GM11168 (cell line): ENCODE data around the gene PSENEN.

ENCODE experiments used
- in situ Hi-C: fragments of 300-500 bp; cut with MboI; formaldehyde crosslinking; loops from one replicate; pipeline ENCODE4 v1.12.0; 2022; ENCODE audit warnings: low sequenced_read_pairs; ENCODE audit not compliant: unreplicated experiment

PSENEN gene

DNA sequence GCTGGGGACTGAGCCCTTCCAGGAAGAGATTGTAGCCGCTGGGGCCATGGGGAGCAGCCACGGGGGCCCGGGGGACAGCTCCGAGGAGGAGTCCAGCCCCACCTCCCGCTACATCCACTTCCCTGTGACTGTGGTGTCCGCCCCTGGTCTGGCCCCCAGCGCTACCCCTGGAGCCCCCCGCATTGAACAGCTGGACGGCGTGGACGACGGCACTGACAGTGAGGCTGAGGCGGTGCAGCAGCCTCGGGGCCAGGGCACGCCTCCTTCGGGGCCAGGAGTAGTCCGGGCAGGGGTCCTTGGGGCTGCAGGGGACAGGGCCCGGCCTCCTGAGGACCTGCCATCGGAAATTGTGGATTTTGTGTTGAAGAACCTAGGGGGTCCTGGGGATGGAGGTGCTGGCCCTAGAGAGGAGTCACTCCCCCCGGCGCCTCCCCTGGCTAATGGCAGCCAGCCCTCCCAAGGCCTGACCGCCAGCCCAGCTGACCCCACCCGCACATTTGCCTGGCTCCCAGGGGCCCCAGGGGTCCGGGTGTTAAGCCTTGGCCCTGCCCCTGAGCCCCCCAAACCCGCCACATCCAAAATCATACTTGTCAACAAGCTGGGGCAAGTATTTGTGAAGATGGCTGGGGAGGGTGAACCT lies 12.8 kb upstream of the PSENEN start:
- in situ Hi-C loops, result no loop called here

DNA sequence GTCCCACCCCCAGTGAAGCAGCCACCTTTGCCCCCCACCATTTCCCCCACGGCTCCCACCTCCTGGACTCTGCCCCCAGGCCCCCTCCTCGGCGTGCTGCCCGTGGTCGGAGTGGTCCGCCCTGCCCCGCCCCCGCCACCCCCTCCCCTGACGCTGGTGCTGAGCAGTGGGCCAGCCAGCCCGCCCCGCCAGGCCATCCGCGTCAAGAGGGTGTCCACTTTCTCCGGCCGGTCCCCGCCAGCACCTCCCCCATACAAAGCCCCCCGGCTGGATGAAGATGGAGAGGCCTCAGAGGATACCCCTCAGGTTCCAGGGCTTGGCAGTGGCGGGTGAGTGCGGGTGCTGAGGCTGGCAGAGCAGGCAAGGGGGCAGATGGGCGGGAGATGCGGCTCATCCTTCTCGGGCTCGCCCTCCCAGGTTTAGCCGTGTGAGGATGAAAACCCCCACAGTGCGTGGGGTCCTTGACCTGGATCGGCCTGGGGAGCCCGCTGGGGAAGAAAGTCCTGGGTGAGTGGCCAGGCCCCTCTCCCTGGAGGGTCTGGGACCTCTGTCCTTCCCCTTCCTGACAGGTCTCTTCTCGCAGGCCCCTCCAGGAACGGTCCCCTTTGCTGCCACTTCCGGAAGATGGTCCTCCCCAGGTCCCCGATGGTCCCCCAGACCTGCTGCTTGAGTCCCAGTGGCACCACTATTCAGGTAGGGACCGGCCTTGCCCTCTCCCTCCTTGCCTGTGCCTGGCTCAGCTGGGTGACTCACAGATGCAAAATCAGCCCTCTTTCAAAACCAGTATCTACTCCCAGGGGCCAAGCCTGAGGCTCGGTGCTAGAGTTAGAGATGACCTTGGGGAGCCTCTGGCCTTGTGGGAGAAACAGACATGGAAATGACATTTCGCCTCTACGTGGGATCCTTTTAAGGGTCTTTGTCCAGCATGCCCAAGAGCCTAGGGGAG lies 12.0 kb upstream of the PSENEN start:
- in situ Hi-C loops, result no loop called here

DNA sequence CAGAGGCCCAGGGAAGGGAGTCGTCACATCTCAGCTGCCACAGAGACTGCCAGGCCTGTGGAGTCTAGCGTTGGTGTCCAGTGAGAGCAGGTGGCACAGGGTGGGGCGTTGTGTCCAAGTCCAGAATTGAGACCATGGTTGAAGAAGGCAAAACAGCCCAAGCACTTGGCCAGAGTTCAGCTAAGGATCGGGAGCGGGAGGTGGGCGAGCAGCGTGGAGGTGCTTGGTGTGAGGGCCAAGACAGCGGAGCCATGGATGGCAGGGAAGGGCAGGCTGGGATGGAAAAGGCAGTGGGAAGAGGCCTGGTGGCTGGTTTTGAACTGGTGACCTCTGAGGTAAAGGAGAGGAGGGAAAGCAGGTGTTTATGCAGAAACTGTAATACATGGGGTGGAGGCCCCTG lies 11.2 kb upstream of the PSENEN start:
- in situ Hi-C loops, result no loop called here

DNA sequence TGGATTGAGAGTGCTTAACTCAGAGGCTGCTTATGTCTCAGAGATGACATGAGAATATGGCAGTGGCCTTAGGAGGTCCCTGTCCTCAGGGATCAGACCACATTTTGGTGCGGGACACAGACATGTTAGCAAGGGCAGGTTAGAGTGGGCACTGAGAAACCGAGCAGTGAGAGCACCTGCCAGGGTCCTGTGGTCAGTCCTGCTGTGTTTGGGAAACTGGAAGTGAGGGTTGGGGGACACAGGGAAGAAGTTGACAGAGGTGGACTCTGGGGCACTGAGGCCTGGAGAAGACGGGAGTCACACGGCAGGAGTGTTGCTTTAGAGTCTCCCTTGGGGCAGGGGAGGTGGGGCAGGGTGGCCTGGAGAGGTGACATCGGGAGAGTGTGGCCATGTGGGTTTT lies 10.6 kb upstream of the PSENEN start:
- in situ Hi-C loops, result no loop called here

DNA sequence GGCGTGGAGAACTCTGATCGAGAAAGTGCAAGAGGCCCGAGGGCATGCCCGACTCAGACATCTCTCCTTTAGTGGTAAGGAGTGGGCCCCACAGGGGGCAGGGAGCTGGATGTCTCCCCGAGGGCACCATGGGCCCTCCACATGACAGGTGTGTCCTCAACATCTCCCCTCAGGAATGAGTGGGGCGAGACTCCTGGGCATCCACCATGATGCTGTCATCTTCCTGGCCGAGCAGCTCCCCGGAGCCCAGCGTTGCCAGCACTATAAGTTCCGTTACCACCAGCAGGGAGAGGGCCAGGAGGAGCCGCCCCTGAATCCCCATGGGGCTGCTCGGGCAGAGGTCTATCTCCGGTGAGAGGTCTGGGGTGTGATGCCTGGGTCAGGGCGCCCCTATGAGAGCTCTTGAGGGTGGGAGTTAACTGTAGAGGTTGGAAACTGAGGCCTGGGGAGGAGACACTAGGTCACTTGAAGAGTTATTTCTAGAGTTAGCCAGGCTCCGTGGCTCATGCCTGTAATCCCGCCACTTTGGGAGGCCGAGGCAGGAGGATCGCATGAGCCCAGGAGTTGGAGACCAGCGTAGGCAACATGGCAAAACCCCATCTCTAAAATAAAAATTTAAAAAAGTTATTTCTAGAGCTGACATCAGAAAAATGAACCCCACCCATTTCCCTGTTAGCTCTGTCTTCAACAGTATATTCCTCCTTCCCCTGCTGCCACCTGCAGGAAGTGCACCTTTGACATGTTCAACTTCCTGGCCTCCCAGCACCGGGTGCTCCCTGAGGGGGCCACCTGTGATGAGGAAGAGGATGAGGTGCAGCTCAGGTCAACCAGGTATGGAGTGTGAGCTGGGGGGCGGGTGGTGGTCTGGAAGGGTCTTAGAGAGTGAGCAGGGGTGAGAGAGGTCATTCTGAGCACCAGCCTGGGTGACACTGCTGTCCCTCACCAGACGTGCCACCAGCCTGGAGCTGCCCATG lies 8.3 kb upstream of the PSENEN start:
- in situ Hi-C loops, result no loop called here

DNA sequence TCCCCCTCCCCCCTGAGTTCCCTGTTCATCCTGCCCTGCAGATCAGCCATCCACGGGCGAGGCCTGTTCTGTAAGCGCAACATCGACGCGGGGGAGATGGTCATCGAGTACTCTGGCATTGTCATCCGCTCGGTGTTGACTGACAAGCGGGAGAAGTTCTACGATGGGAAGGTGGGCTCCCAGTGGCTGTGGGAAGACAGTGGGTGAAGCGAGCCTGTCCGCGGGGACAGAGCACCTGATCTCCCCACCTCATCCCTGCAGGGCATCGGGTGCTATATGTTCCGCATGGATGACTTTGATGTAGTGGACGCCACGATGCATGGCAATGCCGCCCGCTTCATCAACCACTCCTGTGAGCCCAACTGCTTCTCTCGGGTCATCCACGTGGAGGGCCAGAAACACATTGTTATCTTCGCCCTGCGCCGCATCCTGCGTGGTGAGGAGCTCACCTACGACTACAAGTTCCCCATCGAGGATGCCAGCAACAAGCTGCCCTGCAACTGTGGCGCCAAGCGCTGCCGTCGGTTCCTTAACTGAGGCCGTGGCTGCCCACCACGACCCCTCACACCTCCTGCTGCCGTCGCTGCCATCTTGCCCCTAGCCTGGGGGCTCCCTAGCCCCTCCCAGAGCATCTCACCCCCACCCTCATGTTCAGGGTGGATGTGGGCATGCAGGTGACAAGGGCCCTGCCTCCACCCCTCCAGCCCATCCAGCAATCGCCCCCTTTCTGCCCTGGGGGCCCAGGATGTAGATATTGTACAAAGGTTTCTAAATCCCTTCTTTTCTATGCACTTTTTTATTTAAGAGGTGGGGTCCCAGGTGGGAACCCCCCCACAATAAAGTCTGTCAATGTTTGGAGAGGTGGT lies 7.2 kb upstream of the PSENEN start:
- in situ Hi-C loops, result no loop called here

DNA sequence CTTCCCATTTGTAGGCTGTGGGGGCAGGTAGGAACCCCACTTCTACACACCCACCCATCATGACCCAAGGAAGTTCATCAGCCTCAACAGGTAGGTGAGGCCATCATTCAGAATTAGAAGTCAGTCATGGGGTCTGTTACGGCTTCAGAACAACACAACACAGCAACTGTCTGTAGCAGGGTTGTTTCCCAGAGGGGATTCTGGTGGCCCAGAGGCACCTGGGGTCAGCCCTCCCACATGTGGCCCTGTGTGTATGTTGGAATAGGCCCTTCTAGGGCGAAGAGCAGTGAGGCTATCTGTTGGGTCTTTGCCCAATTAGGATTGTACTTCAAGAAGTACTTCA lies 6.6 kb upstream of the PSENEN start:
- in situ Hi-C loops, result no loop called here

DNA sequence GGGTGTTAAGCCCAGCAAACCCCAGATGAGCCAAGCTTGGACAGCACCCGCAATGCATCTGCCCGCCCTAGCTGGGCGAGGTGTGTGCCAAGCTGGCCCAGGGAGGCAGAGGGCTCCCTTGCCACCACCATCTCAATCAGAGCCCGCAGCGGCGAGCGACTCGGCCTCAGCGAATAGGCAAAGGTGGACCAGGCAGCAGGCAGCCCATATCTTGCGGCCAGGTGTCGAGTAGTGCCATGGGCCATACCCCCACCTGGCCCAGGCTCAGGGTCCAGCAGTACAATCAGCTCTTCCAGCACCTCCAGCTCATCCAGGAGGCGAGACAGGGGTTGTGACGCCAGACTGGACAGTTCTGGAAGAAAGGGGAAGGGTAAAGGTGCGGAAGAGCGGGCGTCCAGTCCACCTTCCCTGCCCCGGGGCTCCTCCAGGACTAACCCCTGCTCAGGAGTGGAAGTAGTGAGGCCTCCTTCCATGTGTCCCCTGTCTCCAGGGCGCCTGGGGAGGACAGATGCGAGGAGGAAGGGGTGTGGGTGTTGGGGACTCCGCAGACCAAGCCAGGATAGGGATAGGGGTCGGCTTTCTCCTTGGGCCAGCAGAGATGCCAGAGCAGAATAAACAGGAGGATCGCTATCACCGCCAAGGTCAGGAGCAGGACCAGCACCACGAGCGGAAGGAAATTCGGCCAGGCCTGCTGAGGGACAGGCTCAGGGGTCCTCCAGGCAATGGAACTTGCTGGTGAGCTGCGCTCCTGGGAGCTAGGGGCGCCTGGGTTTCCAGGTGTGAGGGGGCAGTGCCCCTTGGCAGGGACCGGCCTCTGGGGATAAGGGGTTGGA lies 6.0 kb upstream of the PSENEN start:
- in situ Hi-C loops, result no loop called here

DNA sequence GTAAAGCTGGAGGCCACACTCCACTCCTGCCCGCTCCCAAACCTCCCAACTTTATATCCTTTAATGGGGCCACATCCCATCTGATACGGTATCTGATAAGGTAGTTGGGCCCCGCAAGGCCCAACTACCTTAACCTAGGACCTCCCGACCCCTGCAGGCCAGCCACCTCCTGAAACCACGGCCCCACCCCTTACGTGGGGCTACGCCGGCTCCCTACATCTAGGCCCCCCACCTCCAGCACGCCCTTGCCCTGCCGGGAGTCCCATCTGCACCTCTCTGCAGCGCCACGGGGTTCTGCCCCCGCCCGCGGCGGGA lies 5.4 kb upstream of the PSENEN start:
- in situ Hi-C loops, result no loop called here

DNA sequence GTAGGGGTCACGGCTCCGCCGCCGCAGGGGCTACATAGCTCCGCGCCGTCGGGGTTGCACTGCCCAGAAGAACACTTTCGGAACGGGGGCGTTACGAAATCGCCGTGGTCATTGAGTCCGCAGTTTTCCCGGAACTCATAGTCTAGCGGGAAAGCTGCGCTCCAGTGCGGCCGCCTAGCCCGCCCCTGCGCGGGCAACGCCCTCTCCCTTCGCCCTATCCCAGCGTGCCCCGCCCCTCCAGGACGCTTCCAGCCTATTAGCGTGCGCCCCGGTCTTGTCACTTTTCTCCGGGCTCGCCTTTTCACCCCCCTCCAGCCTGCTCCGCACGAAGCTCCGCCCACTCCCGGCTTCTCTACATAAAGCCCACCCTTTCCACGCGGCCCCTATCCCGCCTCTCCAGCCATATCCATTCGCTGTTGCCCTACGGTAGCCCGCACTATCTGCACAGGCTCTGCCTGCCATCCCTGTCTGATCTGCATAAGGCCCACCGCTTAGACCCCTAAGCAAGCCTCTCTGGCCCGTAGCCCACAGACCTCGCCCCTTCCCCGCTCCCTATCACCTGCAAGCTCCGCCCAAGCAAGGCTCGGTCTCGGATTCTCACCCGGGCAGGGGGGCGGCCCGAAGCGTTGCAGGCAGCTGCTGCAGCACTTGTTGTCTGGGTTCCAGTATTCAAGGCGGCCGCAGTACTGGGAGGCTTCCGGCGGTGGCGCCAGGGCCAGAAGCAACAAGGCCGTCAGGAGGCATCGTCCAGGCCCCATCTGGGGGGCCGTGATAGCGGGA lies 4.8 kb upstream of the PSENEN start:
- in situ Hi-C loops, result no loop called here

DNA sequence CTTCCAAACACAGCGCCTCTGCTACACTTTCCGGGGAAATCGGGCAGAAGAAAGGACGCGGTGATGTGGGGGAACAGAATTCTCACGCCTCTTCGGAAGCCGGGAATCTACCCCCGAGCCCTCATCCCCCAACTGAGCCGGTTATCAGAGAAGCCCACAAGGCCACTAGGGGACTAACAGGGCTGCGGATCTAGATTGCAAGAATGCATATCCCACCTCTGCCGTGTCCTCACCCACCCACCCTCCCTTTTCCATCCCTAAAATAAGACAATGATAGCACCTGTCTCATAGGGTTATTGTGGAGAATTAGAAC lies 4.3 kb upstream of the PSENEN start:
- in situ Hi-C loops, result no loop called here

DNA sequence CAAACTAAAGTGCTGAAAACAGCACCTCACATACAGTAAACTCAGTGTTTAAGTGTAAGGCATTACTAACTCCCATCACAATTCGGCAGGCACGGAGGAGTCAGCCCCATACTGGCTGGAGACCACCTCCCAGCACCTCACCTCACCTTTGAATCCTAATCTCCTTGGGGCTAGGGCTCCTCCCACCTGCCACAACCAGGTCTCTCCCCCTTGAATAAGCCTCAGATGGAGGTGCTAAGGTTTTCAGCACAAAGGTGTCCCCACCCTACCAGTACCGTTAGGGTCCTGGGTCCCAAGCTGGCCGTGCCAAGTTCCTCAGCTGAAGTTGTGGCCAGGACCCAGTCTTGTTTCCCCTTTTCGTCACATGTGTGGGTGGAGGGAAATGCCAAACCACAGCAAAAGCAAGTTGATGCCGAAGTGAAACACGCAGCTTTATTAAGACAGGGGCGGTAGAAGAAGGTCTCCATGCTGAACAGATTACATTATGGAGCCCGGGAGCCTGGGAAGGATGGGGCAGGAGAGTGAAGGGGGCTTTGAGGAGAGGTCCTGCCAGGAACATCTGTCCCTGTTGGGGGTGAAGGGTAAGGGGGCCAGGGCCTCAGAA lies 3.2 kb upstream of the PSENEN start, which contains the start of gene IGFLR1:
Gene IGFLR1, minus strand, starts transcription at position 332 of the 604 bp plus-strand sequence. CDS start 1,272 bp downstream, outside the sequence.
- in situ Hi-C loops, result no loop called here

DNA sequence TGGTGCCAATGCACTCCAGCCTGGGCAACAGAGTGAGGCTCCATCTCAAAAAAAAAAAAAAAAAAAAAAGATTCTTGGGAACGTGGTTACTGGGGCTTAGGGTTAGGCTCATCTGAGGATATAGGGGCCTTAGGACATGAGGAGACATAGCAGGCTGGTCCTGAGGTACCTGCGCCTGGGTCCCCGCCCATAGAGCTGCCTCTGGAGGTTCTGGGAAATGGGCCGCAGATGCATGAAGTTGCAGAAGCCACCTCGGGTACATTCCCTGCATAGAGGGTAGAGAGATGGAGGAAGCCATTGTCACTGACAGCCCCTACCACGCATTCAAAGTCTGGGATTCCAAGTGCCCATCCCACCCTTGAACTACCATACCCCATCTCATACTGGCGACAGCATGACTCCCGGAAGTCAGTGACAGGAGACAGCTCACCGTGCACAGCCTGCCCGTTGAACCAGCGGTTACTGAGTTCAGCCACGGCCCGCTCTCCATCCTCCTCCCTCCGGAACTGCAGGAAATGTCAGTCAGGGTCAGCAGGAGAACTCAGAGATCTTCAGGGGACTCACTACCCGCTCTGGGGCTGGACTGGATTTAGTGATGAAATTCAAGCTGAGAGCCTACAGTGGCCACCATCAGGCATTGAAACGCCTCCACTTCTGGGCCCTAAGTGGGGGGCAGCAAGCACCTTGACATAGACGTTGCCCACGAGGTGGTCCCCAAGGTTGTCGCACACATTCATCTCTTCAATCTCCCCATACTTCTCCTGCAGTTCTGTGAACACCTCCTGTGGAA lies 1.6 kb upstream of the PSENEN start:
- in situ Hi-C loops, result no loop called here

DNA sequence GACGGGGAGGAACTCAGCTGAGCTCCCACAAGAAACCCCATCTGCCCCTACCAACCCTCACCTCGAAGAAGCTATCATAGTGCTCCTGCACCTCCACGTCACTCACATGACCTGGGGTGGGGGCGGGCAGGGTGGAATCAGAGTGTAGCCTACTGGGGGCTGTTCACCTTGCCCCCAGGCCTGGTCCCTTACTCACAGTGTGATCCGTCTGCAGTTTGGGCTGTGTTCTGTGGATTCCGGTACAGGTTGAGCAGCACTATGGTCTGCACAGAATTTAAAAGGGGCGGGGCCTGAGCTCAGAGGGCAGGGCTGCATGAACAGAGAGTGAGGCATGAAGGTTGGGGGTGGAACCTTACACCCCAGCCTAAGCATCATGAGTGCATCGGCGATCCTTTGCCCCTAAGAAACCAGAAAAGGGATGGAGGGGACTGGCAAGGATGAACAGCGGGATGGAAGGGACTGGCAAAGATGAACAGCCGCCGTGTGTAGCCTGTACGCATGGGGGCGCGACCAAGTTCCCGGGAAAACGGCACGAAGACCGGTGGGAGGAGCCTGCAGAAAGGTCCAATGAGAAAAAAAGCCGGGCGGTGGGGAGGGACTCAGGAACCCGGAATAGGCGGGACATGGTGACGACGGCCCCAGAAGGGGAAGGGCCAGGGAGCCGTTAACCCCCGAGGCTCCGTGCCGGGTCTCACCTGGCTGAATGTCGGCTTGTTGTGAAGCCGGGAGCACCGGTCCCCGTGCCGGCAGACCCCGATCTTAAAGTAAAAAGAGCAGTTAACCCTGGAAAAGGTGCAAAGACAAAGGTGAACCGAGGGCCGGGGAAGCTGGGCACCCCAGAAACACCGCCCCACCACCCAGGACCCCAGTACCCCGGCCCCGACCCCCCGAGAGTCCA lies 772 bp upstream of the PSENEN start:
- in situ Hi-C loops, result no loop called here

DNA sequence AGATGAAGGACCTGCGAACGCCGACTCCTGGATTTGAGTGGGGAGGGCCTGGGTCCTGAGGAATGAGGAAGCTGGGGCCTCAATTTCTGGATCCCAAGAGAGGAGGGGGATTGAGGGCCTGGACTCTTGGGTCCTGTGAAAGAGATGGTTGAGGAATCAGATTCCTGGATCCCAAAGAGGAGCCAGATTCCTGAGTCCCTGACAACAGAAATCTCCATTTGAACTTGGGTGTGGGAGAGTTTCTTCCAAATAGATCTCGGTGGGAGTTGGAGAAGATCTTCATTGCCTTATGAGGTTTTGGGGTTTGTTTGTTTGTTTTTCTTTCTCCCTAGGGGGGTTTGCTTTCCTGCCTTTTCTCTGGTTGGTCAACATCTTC lies 624 bp downstream of the PSENEN start:
- in situ Hi-C loops, result no loop called here

DNA sequence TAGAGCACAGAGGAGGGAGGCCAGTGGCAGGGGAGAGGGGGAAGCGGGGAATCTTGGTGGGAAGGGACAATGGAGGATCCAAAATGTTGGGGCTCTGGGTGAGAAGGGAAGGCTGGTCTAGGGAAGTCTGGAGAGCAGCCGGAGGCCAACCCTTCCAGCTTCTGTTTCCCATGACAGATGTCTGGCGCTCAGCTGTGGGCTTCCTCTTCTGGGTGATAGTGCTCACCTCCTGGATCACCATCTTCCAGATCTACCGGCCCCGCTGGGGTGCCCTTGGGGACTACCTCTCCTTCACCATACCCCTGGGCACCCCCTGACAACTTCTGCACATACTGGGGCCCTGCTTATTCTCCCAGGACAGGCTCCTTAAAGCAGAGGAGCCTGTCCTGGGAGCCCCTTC lies 1.1 kb downstream of the PSENEN start:
- in situ Hi-C loops, result no loop called here
